GM18951 (cell line): ENCODE data around the gene SLC25A33.

ENCODE experiments used
- POLR2A ChIP-seq: IDR thresholded peaks from 4 replicates; pipeline ENCODE4 v1.6.1; 2011; ENCODE audit warnings: mild to moderate bottlenecking; ENCODE audit not compliant: insufficient read length, insufficient read depth; ENCODE audit errors: extremely low read depth
- in situ Hi-C: fragments of 300-500 bp; cut with MboI; formaldehyde crosslinking; loops from one replicate; pipeline ENCODE4 v1.12.0; 2022; ENCODE audit warnings: low sequenced_read_pairs, mixed read lengths, inconsistent platforms; ENCODE audit not compliant: unreplicated experiment

SLC25A33 gene

DNA sequence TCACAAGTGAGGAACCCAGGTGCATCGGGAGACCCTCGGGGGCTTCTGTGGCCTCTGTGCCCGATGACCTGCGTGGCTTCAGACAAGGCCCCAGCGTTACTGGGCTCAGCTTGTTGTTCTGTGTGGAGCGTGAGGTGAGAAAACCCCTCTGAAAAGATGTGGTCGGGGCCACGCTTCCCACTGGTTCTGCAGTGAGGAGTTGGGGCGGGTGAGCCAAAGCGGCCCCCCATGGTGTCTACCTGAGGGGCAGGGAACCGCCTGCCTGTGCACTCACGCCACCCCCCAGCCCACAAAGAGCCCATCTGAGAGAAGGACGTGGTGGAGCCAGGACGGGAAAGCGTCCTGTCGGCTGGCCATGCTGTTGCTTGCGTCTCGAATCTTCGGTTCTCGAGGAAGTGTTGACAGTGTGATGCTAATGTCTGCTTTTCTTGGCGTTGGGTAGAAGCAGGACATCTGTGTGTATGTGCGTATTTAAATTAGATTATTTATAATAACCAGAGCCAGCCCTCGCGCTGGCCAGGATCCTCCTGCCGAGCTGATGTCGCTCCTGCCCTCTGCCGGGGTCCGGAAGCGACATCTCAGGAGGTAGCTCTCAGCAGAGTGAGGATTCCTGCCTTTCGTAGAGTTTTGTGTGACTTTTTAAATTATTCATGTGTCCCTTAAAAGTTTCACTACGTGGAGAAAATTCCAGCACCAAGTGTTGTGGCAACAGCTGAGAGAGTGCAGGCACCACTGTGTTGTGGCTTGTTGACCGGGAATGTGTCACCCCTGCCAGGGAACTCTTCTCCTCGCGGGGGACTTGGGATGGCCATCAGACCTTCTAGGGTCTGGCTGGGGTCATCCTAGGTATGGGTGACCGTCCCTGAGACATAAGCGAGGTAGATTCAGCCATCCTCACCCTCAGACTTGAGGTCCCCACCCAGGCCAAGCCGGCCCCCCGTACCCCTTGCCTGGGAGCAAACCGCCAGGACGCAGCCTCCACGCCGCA lies 64.8 kb downstream of the SLC25A33 start:
- TF ChIP-seq POLR2A = no peak
- in situ Hi-C loops = loop anchor here (25.0 kb wide), 1 partner anchor 258 kb away; no protein-coding TSS in a partner anchor

DNA sequence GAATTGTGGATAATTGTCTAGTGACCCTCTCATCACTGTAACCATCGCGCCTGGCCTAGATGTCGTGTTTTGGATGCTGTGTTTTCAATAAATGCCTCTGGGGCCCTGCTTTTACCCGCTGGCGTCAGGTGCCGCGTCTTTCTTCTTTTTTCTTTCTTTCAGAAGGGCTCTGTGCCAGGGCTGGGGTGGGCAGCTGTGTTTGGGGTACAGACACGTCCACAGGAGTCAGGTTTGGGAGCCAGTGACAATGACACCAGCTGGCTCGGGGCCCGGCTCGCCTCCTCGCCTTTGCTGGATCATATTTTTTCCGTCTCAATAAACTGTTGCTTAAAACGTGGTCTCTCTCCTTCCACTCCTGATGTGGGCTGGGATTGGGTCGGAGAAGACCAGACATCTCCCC lies 65.6 kb downstream of the SLC25A33 start:
- no peak for TF ChIP-seq POLR2A
- in situ Hi-C loops = loop anchor here (25.0 kb wide), 1 partner anchor 257 kb away; no protein-coding TSS in a partner anchor

- TF ChIP-seq POLR2A = no peak
- in situ Hi-C loops = loop anchor here (25.0 kb wide), 1 partner anchor 256 kb away; no protein-coding TSS in a partner anchor
These were observed 66.7 kb downstream of the SLC25A33 start for GRCh38 chr1:9605946-9606455.

- in situ Hi-C loops = loop anchor here (25.0 kb wide), 1 partner anchor 256 kb away; no protein-coding TSS in a partner anchor
- TF ChIP-seq POLR2A = no peak
These were observed 67.2 kb downstream of the SLC25A33 start for GRCh38 chr1:9606458-9606857.

GRCh38 chr1:9606948-9607347 lies 67.7 kb downstream of the SLC25A33 start:
- in situ Hi-C loops = loop anchor here (25.0 kb wide), 1 partner anchor 255 kb away; no protein-coding TSS in a partner anchor
- no peak for TF ChIP-seq POLR2A

GRCh38 chr1:9607352-9607751 lies 68.1 kb downstream of the SLC25A33 start:
- in situ Hi-C loops = loop anchor here (25.0 kb wide), 1 partner anchor 255 kb away; no protein-coding TSS in a partner anchor
- TF ChIP-seq POLR2A = no peak

- in situ Hi-C loops = loop anchor here (25.0 kb wide), 1 partner anchor 252 kb away; no protein-coding TSS in a partner anchor
- TF ChIP-seq POLR2A = no peak
These were observed 70.7 kb downstream of the SLC25A33 start for GRCh38 chr1:9609998-9610397.

- TF ChIP-seq POLR2A = no peak
- in situ Hi-C loops = loop anchor here (25.0 kb wide), 1 partner anchor 252 kb away; no protein-coding TSS in a partner anchor
These were observed 71.3 kb downstream of the SLC25A33 start for GRCh38 chr1:9610548-9610947.

DNA sequence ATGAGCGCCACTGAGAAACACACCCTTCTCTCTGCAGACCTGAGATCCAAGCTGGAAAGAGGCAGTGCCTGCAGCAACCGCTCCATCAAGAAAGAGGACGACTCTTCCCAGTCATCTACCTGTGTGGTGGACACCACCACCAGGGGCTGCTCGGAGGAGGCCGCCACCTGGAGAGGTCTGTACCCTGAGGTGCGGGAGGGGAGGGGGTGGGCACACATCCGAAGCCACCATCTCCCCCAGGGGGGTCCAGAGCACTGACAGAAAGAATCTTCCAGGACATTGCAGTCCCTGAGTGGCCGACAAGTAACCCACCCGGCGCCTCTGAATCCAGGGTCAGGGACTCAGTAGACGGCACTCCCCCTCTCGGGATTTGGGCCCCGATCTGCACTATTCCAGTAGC lies 72.5 kb downstream of the SLC25A33 start:
- in situ Hi-C loops = loop anchor here (25.0 kb wide), 1 partner anchor 251 kb away; no protein-coding TSS in a partner anchor
- no peak for TF ChIP-seq POLR2A

DNA sequence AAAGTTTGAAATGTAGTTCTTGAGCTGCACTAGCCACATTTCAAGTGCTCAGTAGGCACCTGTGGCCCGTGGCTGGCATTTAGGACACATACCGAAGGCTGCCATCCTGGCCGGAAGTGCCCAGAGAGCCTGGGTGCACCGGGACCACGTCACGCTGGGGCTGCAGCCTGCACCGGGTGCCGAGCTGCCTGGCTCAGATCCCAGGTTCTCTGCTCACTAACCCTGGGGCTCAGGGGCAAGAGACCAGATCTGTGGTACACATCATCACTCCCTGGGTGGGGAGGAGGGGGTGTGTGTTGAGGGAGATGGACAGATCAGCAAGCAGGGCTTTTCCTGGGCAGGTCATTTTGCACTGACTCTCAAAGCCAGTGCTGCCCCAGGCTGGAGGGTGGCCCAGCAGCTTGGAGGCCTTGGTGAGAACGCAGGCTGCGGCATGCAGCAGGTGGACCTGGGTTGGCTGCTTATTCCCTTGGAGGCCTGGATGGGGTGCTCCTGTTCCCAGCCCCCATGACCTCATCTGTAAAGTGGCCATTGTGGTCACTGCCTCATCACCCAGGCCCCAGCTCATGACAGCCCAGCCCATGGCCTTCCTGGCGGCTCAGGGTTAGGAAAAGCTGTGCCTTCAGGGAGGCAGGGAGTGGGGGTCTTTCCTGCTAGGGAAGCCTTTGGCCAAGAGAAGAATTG lies 73.0 kb downstream of the SLC25A33 start:
- TF ChIP-seq POLR2A = no peak
- in situ Hi-C loops = loop anchor here (25.0 kb wide), 1 partner anchor 250 kb away; no protein-coding TSS in a partner anchor

DNA sequence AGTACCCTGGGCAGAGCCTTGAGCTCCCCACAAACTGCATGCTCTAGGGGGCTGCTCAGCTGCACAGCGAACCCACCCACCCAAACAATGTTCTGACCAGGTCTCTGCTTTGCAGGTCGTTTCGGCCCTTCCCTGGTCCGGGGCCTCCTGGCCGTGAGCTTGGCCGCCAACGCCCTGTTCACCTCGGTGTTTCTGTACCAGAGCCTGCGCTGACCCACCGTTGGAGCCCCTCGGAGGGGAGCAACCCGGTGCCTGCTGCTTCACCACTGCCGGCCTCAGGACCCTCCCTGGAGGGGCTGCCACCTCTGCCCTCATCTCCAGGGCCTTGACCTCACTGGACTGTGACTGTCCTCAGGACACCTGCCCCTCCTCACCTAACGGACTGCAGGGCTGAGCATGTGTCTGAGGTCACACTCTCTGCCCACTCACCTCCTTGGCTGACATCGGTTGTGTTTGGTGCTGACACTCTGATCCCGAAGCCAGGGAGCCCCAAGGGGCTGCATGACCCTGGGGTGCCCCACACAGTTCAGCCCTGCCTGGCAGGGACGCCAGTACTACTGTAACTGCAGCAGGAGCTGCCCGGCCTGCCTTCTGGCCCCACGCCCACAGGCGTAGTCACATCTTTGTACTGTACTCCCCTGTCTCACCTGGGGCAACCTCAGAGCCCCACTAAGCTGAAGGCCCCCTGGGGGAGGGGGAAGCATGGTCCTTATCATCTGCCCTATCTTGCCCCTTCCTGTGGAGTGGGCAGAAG lies 73.8 kb downstream of the SLC25A33 start:
- in situ Hi-C loops = loop anchor here (25.0 kb wide), 1 partner anchor 249 kb away; no protein-coding TSS in a partner anchor
- TF ChIP-seq POLR2A = no peak
